Measurements from ENCODE around the gene ANGPTL3.
"Not testable (repeated sequence)": the region's sequence is repeated elsewhere in the genome, so short reads cannot be mapped to it uniquely, and the experiment has no call there.

ANGPTL3 gene, protein sequence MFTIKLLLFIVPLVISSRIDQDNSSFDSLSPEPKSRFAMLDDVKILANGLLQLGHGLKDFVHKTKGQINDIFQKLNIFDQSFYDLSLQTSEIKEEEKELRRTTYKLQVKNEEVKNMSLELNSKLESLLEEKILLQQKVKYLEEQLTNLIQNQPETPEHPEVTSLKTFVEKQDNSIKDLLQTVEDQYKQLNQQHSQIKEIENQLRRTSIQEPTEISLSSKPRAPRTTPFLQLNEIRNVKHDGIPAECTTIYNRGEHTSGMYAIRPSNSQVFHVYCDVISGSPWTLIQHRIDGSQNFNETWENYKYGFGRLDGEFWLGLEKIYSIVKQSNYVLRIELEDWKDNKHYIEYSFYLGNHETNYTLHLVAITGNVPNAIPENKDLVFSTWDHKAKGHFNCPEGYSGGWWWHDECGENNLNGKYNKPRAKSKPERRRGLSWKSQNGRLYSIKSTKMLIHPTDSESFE

GRCh38 chr1:62597281-62597680, at the start of gene ANGPTL3:
ANGPTL3 (plus strand) TSS chr1:62597520; CDS start chr1:62597567, 47 bp downstream.
- no peaks in the 10 kb centered on the region for H3K4me1 ChIP-seq
- H3K27ac ChIP-seq: no peak within 1 kb of the TSS
- H3K4me2 ChIP-seq: no peak within 1 kb of the TSS
- peaks cover 0 to 32% (median 0%) of the 10 kb centered on the region in 11 experiments; a peak in 4 of 22 replicates for H3K36me3 ChIP-seq
- H3K4me3 ChIP-seq: no peak within 1 kb of the TSS
- H3K9me3 ChIP-seq (replicated peaks in 1 of 11): no peaks in the 10 kb centered on the region
- no peaks in the 10 kb centered on the region for H3K27me3 ChIP-seq
- peaks cover 0 to 4% (median 0%) of the 10 kb centered on the region in 11 experiments; a peak in 1 of 22 replicates for H4K20me1 ChIP-seq
- no peak for TF ChIP-seq Cebpa-rat (IDR thresholded peaks at IDR 0.05)
- H3K9ac ChIP-seq: no peak within 1 kb of the TSS

DNA sequence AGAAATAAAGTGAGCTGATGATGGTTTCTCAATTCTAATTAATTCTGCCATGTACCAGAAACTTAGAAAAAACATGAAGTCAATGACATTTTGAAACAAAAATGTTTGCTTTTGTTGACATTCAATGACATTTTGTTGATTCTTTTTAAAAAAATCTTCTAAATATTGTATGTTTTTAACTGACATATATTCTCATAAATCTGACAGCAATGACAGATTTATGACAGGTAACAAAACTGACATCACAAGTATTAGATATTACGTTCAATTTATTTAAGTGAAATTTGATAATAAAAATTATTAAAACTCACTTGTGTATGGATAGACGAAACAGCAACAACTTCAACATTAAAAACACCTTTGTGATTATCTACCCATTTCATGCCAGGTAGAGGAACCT, 36.0 kb upstream of the ANGPTL3 start:
- H3K9me3 ChIP-seq (replicated peaks in 1 of 11): peaks cover 0 to 5% (median 4%) of the 10 kb centered on the region in 11 experiments; a peak in 6 of 22 replicates
- peaks cover 15 to 76% (median 35%) of the 10 kb centered on the region in 11 experiments; a peak in 16 of 22 replicates for H3K36me3 ChIP-seq
- H4K20me1 ChIP-seq: no peaks in the 10 kb centered on the region; a peak in 1 of 22 replicates
- no peak overlapping the region for H3K9ac ChIP-seq
- TF ChIP-seq Cebpa-rat (IDR thresholded peaks at IDR 0.05): no peak
- H3K4me3 ChIP-seq: no peak overlapping the region
- no peak overlapping the region for H3K4me2 ChIP-seq
- H3K4me1 ChIP-seq: peaks cover 0 to 6% (median 0%) of the 10 kb centered on the region in 10 experiments; a peak in 2 of 20 replicates
- H3K27ac ChIP-seq: no peak overlapping the region
- no peaks in the 10 kb centered on the region for H3K27me3 ChIP-seq

GRCh38 chr1:62567182-62567581, 30.1 kb upstream of the ANGPTL3 start:
- not testable (repeated sequence) for H3K9ac ChIP-seq, H4K20me1 ChIP-seq, H3K4me3 ChIP-seq, H3K4me1 ChIP-seq, H3K27me3 ChIP-seq, H3K4me2 ChIP-seq, H3K27ac ChIP-seq
- Histone ChIP-seq H3K9me3 (replicated peaks in 1 of 11) (peaks cover 29 to 56% (median 39%) of the 10 kb centered on the region in 11 experiments), H3K36me3 (peaks cover 18 to 77% (median 31%) of the 10 kb centered on the region in 11 experiments)

- not testable (repeated sequence) for H3K27ac ChIP-seq, H3K9ac ChIP-seq, H3K27me3 ChIP-seq, H3K4me3 ChIP-seq, H4K20me1 ChIP-seq, H3K4me1 ChIP-seq, H3K4me2 ChIP-seq
- Histone ChIP-seq H3K36me3 (peaks cover 20 to 77% (median 32%) of the 10 kb centered on the region in 11 experiments), H3K9me3 (replicated peaks in 1 of 11) (peaks cover 34 to 63% (median 41%) of the 10 kb centered on the region in 11 experiments)
Measured at GRCh38 chr1:62567926-62568325, 29.4 kb upstream of the ANGPTL3 start.

GRCh38 chr1:62571517-62571916, 25.8 kb upstream of the ANGPTL3 start:
- not testable (repeated sequence) for H3K4me3 ChIP-seq, H3K27me3 ChIP-seq, H3K9ac ChIP-seq, H4K20me1 ChIP-seq, H3K4me2 ChIP-seq, H3K4me1 ChIP-seq, H3K27ac ChIP-seq
- Histone ChIP-seq H3K36me3 (peaks cover 26 to 94% (median 51%) of the 10 kb centered on the region in 11 experiments), H3K9me3 (replicated peaks in 1 of 11) (peaks cover 32 to 60% (median 38%) of the 10 kb centered on the region in 11 experiments)

DNA sequence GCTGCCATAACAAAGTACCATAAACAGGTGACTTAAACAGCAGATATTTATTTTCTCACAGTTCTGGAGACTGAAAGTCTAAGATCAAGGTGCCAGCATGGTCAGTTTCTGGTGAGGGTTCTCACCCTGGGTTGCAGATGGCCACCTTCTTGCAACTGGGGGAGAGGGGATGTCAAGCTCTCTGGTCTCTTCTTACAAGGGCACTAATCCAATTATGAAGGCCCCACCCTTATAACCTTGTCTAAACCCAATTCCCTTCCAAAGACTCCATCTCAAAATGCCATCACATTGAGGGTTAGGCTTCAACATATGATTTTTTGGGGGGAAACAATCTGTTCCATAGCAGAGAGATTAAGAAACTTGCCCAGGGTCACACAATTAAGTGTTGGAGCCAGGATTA, 24.8 kb upstream of the ANGPTL3 start:
- H3K36me3 ChIP-seq: peaks cover 26 to 93% (median 55%) of the 10 kb centered on the region in 11 experiments
- no peak overlapping the region for H3K27ac ChIP-seq
- no peak overlapping the region for H3K4me2 ChIP-seq
- H3K4me1 ChIP-seq: no peaks in the 10 kb centered on the region
- no peak overlapping the region for H3K4me3 ChIP-seq
- H3K9ac ChIP-seq: no peak overlapping the region
- H4K20me1 ChIP-seq: no peaks in the 10 kb centered on the region
- TF ChIP-seq Cebpa-rat (IDR thresholded peaks at IDR 0.05): no peak
- peaks cover 22 to 51% (median 28%) of the 10 kb centered on the region in 11 experiments for H3K9me3 ChIP-seq (replicated peaks in 1 of 11)
- no peaks in the 10 kb centered on the region for H3K27me3 ChIP-seq

- H3K4me3 ChIP-seq: no peak overlapping the region
- TF ChIP-seq Cebpa-rat (IDR thresholded peaks at IDR 0.05): no peak
- H3K27ac ChIP-seq: no peak overlapping the region
Measured at GRCh38 chr1:62573675-62574074, 23.6 kb upstream of the ANGPTL3 start.

GRCh38 chr1:62585469-62586155, 11.7 kb upstream of the ANGPTL3 start:
- Histone ChIP-seq H3K9ac (no peak overlapping the region), H3K4me2 (no peak overlapping the region), H3K4me1 (no peaks in the 10 kb centered on the region), H3K27ac (no peak overlapping the region), H3K36me3 (peaks cover 0 to 77% (median 22%) of the 10 kb centered on the region in 11 experiments; a peak in 17 of 22 replicates), H3K9me3 (replicated peaks in 1 of 11) (no peaks in the 10 kb centered on the region), H3K27me3 (no peaks in the 10 kb centered on the region), H4K20me1 (no peaks in the 10 kb centered on the region), H3K4me3 (no peak overlapping the region)
- no peak for TF ChIP-seq Cebpa-rat (IDR thresholded peaks at IDR 0.05)

More at GRCh38 chr1:62573675-62574074, 23.6 kb upstream of the ANGPTL3 start:
- Histone ChIP-seq H4K20me1 (no peaks in the 10 kb centered on the region), H3K9me3 (replicated peaks in 1 of 11) (peaks cover 11 to 39% (median 16%) of the 10 kb centered on the region in 11 experiments; a peak in 20 of 22 replicates), H3K4me1 (no peaks in the 10 kb centered on the region), H3K36me3 (peaks cover 30 to 93% (median 55%) of the 10 kb centered on the region in 11 experiments), H3K4me2 (no peak overlapping the region), H3K27me3 (no peaks in the 10 kb centered on the region), H3K9ac (no peak overlapping the region)

GRCh38 chr1:62588000-62588399, 9.3 kb upstream of the ANGPTL3 start:
- Histone ChIP-seq H3K4me3 (no peak overlapping the region), H3K27me3 (no peaks in the 10 kb centered on the region), H3K9ac (no peak overlapping the region), H3K36me3 (peaks cover 0 to 68% (median 23%) of the 10 kb centered on the region in 11 experiments; a peak in 18 of 22 replicates), H3K4me1 (no peaks in the 10 kb centered on the region), H3K27ac (no peak overlapping the region), H3K4me2 (no peak overlapping the region), H4K20me1 (no peaks in the 10 kb centered on the region), H3K9me3 (replicated peaks in 1 of 11) (no peaks in the 10 kb centered on the region)
- no peak for TF ChIP-seq Cebpa-rat (IDR thresholded peaks at IDR 0.05)
